Stimulated activated naive CD8-positive, alpha-beta T cell treated with anti-CD3 and anti-CD28 coated beads, Interleukin-15, Interleukin-2, amounts not matched to agents 100 ng/mL and 50 ng/mL, for 24 hours (primary cell): ENCODE results near the gene STK11IP.

Experiments
- H3K27ac Mint-ChIP-seq: one replicate; pipeline ENCODE4 v1.8.0; 2021; ENCODE audit warnings: mild to moderate bottlenecking, mixed read lengths
- H3K27me3 Mint-ChIP-seq: one replicate; pipeline ENCODE4 v1.8.0; 2021; ENCODE audit warnings: mixed read lengths
- H3K36me3 Mint-ChIP-seq: one replicate; pipeline ENCODE4 v1.8.0; 2021; ENCODE audit warnings: low read depth, mixed read lengths
- H3K4me1 Mint-ChIP-seq: one replicate; pipeline ENCODE4 v1.8.0; 2021; ENCODE audit warnings: low read depth, mixed read lengths
- H3K4me3 Mint-ChIP-seq: one replicate; pipeline ENCODE4 v1.8.0; 2021; ENCODE audit warnings: mild to moderate bottlenecking, mixed read lengths
- H3K9me3 Mint-ChIP-seq: one replicate; pipeline ENCODE4 v1.8.0; 2021; ENCODE audit warnings: mixed read lengths

The STK11IP gene

GRCh38 chr2:219628986-219629901 is 31.6 kb downstream of the STK11IP start:
- H3K36me3 Mint-ChIP-seq = no peaks in the 10 kb centered on the region
- H3K4me1 Mint-ChIP-seq = peaks cover 6% of the 10 kb centered on the region
- no peak overlapping the region for H3K27ac Mint-ChIP-seq
- peaks cover 15% of the 10 kb centered on the region for H3K27me3 Mint-ChIP-seq
- H3K9me3 Mint-ChIP-seq = no peaks in the 10 kb centered on the region
- no peak overlapping the region for H3K4me3 Mint-ChIP-seq

DNA sequence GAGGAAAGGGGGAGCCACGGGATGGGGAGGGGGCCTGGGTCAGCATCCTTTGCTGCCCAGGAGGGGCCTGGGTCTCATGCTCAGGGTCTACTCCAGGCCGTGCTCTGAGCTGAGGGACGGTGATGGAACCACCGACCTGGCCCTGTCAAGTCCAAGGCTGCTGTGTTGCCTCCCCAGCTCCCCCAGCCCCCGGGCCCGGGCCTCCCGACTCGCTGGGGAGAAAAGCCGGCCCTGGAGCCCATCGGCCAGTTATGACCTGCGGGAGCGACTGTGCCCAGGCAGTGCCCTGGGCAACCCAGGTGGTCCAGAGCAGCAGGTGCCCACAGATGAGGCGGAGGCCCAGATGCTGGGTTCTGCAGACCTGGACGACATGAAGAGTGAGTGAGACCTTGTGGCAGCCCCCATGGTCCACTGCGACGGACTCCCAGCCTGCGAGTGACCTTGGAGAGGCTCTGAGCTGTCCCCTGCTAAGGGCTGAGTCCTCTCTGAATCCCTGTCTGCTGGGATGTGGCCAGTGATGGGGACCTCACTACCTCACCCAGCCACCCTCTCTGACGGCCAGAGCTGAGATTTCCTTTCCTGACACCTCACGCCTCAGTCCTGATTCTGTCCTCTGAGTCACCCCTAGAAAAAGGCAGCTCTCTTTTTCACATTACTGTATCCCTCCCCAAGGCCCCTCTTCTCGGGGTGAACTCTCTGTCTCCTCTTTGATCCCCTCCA is 32.5 kb downstream of the STK11IP start:
- H3K4me1 Mint-ChIP-seq = peaks cover 6% of the 10 kb centered on the region
- H3K27me3 Mint-ChIP-seq = peaks cover 15% of the 10 kb centered on the region
- no peaks in the 10 kb centered on the region for H3K9me3 Mint-ChIP-seq
- no peak overlapping the region for H3K4me3 Mint-ChIP-seq
- H3K36me3 Mint-ChIP-seq = no peaks in the 10 kb centered on the region
- H3K27ac Mint-ChIP-seq = no peak overlapping the region

DNA sequence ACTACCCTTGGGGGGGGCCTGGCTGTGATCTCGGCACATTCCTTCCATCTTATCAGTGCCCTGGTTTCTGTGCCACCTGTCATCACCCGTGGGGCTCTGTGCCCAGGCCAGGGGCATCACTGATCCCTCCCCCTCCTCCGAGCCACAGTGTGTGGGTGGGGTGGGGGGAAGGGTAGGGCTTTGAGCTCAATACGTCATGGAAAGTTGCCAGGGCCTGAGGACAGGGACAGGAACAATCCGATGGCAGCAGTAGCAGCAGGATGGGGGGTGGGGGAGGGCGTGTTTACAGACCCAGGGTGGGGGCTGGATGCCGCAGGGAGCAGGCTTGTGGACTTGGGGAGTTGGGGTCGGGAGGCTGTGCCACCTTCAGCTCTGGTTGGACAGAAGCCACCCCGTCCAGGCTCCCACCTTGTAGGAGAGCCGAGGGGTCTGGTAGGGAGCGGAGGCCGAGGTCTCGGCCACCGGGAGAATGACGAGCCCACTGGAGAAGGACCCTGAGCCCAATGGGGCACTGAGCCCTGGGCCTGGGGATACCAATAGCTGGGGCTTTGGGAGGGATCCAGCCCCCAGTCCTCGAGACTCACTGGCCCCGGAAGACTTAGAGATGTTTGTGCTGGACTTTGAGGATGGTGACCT is 33.2 kb downstream of the STK11IP start:
- Mint-ChIP-seq H3K36me3 (no peaks in the 10 kb centered on the region), H3K27me3 (peaks cover 15% of the 10 kb centered on the region), H3K4me3 (no peak overlapping the region), H3K4me1 (peaks cover 6% of the 10 kb centered on the region), H3K27ac (no peak overlapping the region), H3K9me3 (no peaks in the 10 kb centered on the region)

- no peaks in the 10 kb centered on the region for H3K9me3 Mint-ChIP-seq
- no peak overlapping the region for H3K4me3 Mint-ChIP-seq
- H3K27ac Mint-ChIP-seq = no peak overlapping the region
- peaks cover 6% of the 10 kb centered on the region for H3K4me1 Mint-ChIP-seq
- H3K36me3 Mint-ChIP-seq = no peaks in the 10 kb centered on the region
- H3K27me3 Mint-ChIP-seq = peaks cover 10% of the 10 kb centered on the region
Observed at GRCh38 chr2:219631406-219631891, 33.8 kb downstream of the STK11IP start.

DNA sequence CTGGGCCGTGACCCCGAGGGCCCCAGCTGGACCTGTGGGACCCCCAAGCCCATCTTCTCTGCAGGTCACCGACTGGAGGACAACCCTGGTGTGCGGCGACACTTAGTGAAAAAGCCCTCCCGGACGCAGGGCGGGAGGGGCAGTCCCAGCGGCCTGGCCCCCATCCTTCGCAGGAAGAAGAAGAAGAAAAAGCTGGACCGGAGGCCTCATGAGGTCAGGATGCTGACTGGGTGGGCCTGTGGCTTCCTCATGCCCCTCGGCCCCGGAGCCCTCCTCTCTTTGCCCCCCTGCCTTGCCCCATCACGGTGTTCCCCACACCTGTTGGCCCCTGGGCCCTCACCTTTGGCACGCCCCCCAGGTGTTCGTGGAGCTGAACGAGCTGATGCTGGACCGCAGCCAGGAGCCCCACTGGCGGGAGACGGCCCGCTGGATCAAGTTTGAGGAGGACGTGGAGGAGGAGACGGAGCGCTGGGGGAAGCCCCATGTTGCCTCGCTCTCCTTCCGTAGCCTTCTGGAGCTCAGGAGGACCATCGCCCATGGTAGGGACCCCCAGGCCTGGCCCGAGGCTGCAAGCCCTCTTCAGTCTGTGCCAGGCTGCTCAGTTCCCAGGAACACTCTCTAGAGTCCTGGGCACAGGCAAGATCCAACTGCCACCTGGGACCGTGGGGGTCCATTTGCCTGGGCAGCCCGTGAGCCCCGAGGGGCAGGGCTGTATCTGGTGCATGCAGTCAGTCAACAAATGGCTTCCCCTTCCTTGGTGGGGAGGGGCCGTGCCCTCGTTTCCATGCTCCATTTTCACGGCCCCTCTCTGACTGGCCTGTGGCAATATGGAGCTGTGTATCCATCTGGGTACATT is 34.5 kb downstream of the STK11IP start:
- Mint-ChIP-seq H3K4me3 (no peak overlapping the region), H3K27me3 (peaks cover 9% of the 10 kb centered on the region), H3K36me3 (no peaks in the 10 kb centered on the region)

DNA sequence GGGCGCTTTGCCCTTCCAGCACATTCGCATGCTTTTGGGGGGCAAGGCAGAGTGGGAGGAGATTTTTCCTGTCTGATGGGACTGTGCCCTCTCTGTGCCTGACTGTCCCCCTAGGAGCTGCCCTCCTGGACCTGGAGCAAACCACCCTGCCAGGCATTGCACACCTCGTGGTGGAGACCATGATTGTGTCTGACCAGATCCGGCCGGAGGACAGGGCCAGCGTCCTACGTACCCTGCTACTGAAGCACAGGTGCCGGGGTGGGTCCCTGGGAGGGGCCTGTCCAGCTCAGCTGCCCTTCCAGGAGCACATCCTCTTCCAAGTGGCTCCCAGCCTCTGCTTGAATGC is 35.1 kb downstream of the STK11IP start:
- H3K27me3 Mint-ChIP-seq = peaks cover 11% of the 10 kb centered on the region

More for the DNA sequence above, 34.5 kb downstream of the STK11IP start:
- Mint-ChIP-seq H3K9me3 (no peaks in the 10 kb centered on the region), H3K4me1 (peaks cover 3% of the 10 kb centered on the region), H3K27ac (no peak overlapping the region)

GRCh38 chr2:219633276-219634065 is 35.8 kb downstream of the STK11IP start:
- H3K27me3 Mint-ChIP-seq = peaks cover 11% of the 10 kb centered on the region
- H3K4me3 Mint-ChIP-seq = no peak overlapping the region
- H3K27ac Mint-ChIP-seq = no peak overlapping the region
- no peaks in the 10 kb centered on the region for H3K9me3 Mint-ChIP-seq
- no peaks in the 10 kb centered on the region for H3K36me3 Mint-ChIP-seq
- peaks cover 3% of the 10 kb centered on the region for H3K4me1 Mint-ChIP-seq

More for the DNA sequence above, 35.1 kb downstream of the STK11IP start:
- H3K9me3 Mint-ChIP-seq = no peaks in the 10 kb centered on the region
- no peaks in the 10 kb centered on the region for H3K36me3 Mint-ChIP-seq
- H3K27ac Mint-ChIP-seq = no peak overlapping the region
- no peak overlapping the region for H3K4me3 Mint-ChIP-seq
- peaks cover 3% of the 10 kb centered on the region for H3K4me1 Mint-ChIP-seq

DNA sequence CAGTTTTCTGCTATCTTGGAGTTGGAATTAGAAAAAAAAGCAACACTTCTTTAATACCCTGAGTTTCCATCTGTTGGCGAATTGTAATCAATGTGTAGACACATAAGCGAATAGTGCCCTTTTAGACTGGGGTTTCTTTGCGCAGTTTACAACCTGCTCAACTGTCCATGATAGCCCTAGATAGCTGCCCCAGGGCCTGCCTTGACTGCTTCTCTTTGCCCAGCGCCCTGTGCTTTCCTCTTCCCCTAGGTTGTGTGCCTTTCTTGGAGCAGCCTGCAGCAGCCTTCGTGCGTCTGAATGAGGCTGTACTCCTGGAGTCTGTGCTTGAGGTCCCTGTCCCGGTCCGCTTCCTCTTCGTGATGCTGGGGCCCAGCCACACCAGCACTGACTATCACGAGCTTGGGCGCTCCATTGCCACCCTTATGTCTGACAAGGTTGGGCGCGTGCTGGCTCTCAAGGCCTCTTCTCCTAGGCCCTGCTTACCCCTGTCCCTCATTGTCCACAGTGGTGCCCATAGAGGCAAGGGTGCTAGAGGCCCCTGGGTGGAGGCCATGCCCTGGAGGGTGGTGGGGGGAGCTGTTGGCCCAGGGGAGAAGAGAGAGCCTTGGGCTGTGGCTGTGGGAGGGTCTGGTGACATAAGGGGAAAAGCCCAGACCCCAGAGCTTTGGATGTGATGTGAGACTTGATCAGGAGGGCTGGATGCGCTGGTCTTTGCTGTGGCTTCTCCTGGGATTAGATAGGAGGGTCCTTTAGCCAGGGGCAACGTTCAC is 36.7 kb downstream of the STK11IP start:
- Mint-ChIP-seq H3K27me3 (peaks cover 11% of the 10 kb centered on the region), H3K36me3 (no peaks in the 10 kb centered on the region), H3K9me3 (no peaks in the 10 kb centered on the region), H3K4me3 (no peak overlapping the region), H3K4me1 (peaks cover 3% of the 10 kb centered on the region), H3K27ac (no peak overlapping the region)

DNA sequence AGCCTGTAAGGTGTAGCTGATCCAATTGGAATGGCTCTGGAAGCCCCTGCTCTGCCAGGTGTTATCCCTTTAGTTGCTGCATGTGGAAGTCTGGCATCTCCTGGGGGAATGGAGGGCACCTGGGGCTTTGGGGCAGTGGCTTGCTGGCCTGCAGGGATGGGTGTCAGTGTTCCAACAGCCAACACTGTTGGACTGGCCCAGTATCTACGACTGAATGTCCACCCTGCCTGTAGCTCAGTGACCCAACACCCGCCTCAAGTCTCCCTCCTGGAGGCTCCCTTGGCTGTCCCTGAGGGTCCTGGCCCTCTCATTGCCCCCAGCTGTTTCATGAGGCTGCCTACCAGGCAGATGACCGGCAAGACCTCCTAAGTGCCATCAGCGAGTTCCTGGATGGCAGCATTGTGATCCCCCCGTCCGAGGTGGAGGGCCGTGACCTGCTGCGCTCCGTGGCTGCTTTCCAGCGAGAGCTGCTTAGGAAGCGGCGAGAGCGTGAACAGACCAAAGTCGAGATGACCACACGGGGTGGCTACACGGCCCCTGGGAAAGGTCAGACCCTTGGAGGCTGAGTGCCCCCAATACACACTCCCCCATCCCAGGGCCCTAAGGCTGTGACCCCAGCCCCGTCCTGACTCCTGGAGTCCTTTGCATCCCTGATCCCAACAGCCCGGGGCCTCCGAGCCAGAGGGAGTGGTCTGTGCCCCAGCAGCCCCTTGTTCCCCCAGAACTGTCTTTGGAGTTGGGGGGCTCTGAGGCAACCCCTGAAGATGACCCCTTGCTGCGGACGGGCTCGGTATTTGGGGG is 37.5 kb downstream of the STK11IP start:
- Mint-ChIP-seq H3K27ac (no peak overlapping the region), H3K4me1 (peaks cover 3% of the 10 kb centered on the region), H3K27me3 (peaks cover 11% of the 10 kb centered on the region), H3K9me3 (no peaks in the 10 kb centered on the region), H3K36me3 (no peaks in the 10 kb centered on the region), H3K4me3 (no peak overlapping the region)

DNA sequence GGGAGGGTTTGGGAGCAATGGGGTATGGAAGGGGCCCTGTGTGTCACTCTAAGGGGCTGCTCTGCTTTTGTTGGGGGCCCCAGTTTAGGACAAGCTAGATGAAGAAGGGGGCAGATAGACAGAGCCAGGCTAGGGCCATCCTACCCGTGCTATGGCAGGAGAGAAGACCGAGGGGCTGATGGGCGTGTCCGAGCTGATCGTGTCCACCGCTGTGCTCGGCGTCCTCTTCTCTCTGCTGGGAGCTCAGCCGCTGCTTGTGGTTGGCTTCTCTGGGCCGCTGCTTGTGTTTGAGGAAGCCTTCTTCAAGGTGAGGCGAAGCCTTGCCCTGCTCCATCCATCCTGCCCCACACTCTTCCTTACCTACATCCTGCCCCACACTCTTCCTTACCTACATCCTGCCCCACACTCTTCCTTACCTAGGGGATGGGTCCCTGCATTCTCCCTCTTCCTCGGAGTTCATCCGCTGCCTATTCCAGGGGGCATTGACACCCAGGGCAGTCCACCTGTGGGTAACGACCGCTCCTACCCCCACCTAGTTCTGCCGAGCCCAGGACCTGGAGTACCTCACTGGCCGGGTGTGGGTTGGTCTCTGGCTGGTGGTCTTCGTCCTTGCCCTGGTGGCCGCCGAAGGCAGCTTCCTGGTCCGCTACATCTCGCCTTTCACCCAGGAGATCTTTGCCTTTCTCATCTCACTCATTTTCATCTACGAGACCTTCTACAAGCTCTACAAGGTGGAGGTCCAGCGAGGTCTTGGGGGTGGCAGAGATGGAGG is 38.7 kb downstream of the STK11IP start:
- Mint-ChIP-seq H3K4me1 (no peaks in the 10 kb centered on the region), H3K36me3 (no peaks in the 10 kb centered on the region), H3K27me3 (peaks cover 7% of the 10 kb centered on the region), H3K27ac (no peak overlapping the region), H3K9me3 (no peaks in the 10 kb centered on the region), H3K4me3 (no peak overlapping the region)

DNA sequence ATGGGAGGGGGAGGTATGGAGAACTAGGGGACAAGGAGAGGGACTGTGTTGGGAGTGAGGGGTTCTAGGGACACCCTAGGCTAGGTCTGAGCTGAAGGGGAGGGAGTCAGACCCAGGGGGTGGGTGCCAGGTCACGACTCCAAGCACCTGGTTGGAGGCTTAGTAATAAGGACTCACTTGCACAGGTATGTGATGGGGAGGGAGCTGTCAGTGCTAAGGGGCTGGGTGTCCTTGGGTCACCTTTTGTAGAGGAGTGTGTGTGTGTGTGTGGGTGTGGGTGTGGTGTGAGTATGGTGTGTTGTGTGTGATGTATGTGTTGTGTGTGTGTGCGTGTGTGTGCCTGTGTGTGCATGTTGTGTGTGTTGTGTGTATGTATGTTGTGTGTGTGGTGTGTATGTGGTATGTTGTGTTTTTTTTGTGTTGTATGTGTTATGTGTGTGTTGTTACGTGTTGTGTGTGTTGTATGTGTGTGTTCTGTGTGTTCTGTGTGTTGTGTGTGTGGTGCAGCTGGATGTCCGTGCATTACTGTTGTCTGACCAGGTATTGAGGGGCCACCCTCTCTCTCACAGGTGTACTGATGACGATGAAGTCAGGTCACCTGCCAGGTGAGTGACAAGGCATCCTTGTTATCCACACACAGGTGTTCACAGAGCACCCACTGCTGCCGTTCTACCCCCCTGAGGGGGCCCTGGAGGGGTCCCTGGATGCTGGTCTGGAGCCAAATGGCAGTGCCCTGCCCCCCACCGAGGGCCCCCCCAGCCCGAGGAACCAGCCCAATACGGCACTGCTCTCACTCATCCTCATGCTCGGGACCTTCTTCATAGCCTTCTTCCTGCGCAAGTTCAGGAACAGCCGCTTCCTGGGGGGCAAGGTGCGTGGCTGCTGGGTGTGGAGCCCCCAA is 39.5 kb downstream of the STK11IP start:
- H3K27ac Mint-ChIP-seq = no peak overlapping the region

More for the DNA sequence above, 39.5 kb downstream of the STK11IP start:
- no peaks in the 10 kb centered on the region for H3K36me3 Mint-ChIP-seq
- H3K27me3 Mint-ChIP-seq = peaks cover 7% of the 10 kb centered on the region
- H3K4me3 Mint-ChIP-seq = no peak overlapping the region
- no peaks in the 10 kb centered on the region for H3K9me3 Mint-ChIP-seq
- peaks cover 5% of the 10 kb centered on the region for H3K4me1 Mint-ChIP-seq
